Cardiac muscle cell (in vitro differentiated cells and primary cell): Measurements from ENCODE around the gene AMOTL2. TPM values are rescaled to one million over a fixed set of nuclear protein-coding genes. Genes with fewer than 3 reads are reported as not detected.
A peak's percentile ranks its signal among the peaks of the same experiment; 100 is the strongest.

ENCODE experiments used
- DNase-seq, 2 donors: peaks; one replicate each; pipeline versions ENCODE4 v3.0.0 to v3.0.0-alpha.2; 2010 to 2017; ENCODE audit warnings: low read depth in 1 of 2, low spot score in 1 of 2
- H3K27ac ChIP-seq: fragments of 200-600 bp; sonication (generic); 2 replicates; pipeline ENCODE4 v1.5.1; 2016
- H3K27me3 ChIP-seq: fragments of 200-600 bp; sonication (generic); 2 replicates; pipeline ENCODE4 v1.6.0; 2016; ENCODE audit warnings: control low read depth
- H3K36me3 ChIP-seq: fragments of 200-600 bp; sonication (generic); 2 replicates; pipeline ENCODE4 v1.5.1; 2016; ENCODE audit warnings: control low read depth
- H3K4me1 ChIP-seq: fragments of 200-600 bp; sonication (generic); 2 replicates; pipeline ENCODE4 v1.8.1; 2017; ENCODE audit warnings: low read depth, mild to moderate bottlenecking, mixed run types
- H3K4me3 ChIP-seq: fragments of 200-600 bp; sonication (generic); 2 replicates; pipeline ENCODE4 v1.5.1; 2016; ENCODE audit warnings: mild to moderate bottlenecking
- H3K9me3 ChIP-seq: fragments of 200-600 bp; sonication (generic); 2 replicates; pipeline ENCODE4 v1.5.1; 2017; ENCODE audit warnings: low read depth, mild to moderate bottlenecking, control low read depth
- polyA plus RNA-seq: library from polyadenylated mRNA; unstranded; fragments of >200 nt; fragmentation: Nextera tagmentation; extraction: Ambion mirVana; gene quantifications from 2 replicates; pipeline ENCODE4 v1.2.1, GENCODE V29; 2016
- total RNA-seq: library from RNA; depleted of rRNA; stranded (reverse); fragments of >200 nt; gene quantifications from 2 replicates; pipeline ENCODE4 v1.2.3, GENCODE V29; 2016
- TF ChIP-seq, protein P1 (sequence below): IDR thresholded peaks from 2 replicates; pipeline ENCODE4 v1.5.1; 2012; ENCODE audit warnings: low read depth, mild to moderate bottlenecking, low read length

AMOTL2 gene
- total and polyA plus RNA-seq, 2 experiments from 2014 or later = 32.1 to 103 TPM

GRCh38 chr3:134371542-134372324 lies 2.5 kb downstream of the AMOTL2 start:
- Histone ChIP-seq H3K27ac (no peak overlapping the region), H3K4me3 (peak overlapping the region; percentile 45), H3K9me3 (no peaks in the 10 kb centered on the region), H3K27me3 (no peaks in the 10 kb centered on the region), H3K4me1 (peaks cover 42% of the 10 kb centered on the region), H3K36me3 (peaks cover 24% of the 10 kb centered on the region)
- TF ChIP-seq, protein P1, sequence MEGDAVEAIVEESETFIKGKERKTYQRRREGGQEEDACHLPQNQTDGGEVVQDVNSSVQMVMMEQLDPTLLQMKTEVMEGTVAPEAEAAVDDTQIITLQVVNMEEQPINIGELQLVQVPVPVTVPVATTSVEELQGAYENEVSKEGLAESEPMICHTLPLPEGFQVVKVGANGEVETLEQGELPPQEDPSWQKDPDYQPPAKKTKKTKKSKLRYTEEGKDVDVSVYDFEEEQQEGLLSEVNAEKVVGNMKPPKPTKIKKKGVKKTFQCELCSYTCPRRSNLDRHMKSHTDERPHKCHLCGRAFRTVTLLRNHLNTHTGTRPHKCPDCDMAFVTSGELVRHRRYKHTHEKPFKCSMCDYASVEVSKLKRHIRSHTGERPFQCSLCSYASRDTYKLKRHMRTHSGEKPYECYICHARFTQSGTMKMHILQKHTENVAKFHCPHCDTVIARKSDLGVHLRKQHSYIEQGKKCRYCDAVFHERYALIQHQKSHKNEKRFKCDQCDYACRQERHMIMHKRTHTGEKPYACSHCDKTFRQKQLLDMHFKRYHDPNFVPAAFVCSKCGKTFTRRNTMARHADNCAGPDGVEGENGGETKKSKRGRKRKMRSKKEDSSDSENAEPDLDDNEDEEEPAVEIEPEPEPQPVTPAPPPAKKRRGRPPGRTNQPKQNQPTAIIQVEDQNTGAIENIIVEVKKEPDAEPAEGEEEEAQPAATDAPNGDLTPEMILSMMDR = peak; percentile 12
- DNase-seq = peak in 1 of 2 donors; percentile 35

GRCh38 chr3:134370611-134371531 lies 3.4 kb downstream of the AMOTL2 start:
- Histone ChIP-seq H3K4me3 (no peak overlapping the region), H3K4me1 (peaks cover 42% of the 10 kb centered on the region)
- DNase-seq = no peak

GRCh38 chr3:134369861-134370596 lies 4.2 kb downstream of the AMOTL2 start:
- Histone ChIP-seq H3K9me3 (no peaks in the 10 kb centered on the region), H3K4me3 (no peak overlapping the region), H3K27ac (peak overlapping the region; percentile 99), H3K4me1 (peaks cover 36% of the 10 kb centered on the region), H3K36me3 (peaks cover 31% of the 10 kb centered on the region), H3K27me3 (no peaks in the 10 kb centered on the region)
- TF ChIP-seq, protein P1 = no peak
- DNase-seq = peak in 1 of 2 donors; percentile 47

More at GRCh38 chr3:134370611-134371531, 3.4 kb downstream of the AMOTL2 start:
- H3K36me3 ChIP-seq = peaks cover 25% of the 10 kb centered on the region
- TF ChIP-seq, protein P1 = no peak
- no peaks in the 10 kb centered on the region for H3K9me3 ChIP-seq
- no peaks in the 10 kb centered on the region for H3K27me3 ChIP-seq
- H3K27ac ChIP-seq = no peak overlapping the region

- H3K27ac ChIP-seq = peak overlapping the region; percentile 99
- H3K36me3 ChIP-seq = peaks cover 31% of the 10 kb centered on the region
- peaks cover 42% of the 10 kb centered on the region for H3K4me1 ChIP-seq
These were observed 5.0 kb downstream of the AMOTL2 start for GRCh38 chr3:134369231-134369741.

More at GRCh38 chr3:134369231-134369741, 5.0 kb downstream of the AMOTL2 start:
- TF ChIP-seq, protein P1 = no peak
- Histone ChIP-seq H3K9me3 (no peaks in the 10 kb centered on the region), H3K27me3 (no peaks in the 10 kb centered on the region), H3K4me3 (no peak overlapping the region)
- peak in 1 of 2 donors; percentile 78 for DNase-seq
